HG02610 (cell line): Measurements from ENCODE around the gene SMURF1.

Experiments
- ATAC-seq: cut with Tn5 transposase; IDR thresholded peaks from one replicate; pipeline ENCODE4 v1.9.1; 2021; ENCODE audit warnings: mild to moderate bottlenecking, moderate library complexity; ENCODE audit not compliant: unreplicated experiment

Gene SMURF1

DNA sequence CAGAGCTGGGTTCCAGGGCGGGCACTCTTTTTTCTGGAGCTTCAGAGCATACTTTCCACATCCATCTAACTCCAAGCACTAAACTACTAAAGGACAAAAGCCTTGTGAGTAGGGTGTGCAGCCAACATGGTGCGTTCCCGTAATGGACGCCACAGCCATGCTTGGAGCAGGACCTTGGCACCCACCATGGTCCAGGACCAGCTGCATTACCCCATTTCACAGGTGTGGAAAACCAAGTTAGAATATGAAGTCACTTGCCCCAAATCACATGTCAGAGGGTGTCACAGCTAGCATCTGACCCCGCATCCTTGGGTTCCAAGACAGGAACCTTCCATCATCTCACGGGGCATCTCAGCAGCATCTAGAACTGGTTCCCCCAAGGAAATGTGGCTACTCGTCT lies 112.4 kb downstream of the SMURF1 start:
- ATAC-seq: no peak

GRCh38 chr7:99030951-99031350 lies 113.0 kb downstream of the SMURF1 start:
- no peak for ATAC-seq

DNA sequence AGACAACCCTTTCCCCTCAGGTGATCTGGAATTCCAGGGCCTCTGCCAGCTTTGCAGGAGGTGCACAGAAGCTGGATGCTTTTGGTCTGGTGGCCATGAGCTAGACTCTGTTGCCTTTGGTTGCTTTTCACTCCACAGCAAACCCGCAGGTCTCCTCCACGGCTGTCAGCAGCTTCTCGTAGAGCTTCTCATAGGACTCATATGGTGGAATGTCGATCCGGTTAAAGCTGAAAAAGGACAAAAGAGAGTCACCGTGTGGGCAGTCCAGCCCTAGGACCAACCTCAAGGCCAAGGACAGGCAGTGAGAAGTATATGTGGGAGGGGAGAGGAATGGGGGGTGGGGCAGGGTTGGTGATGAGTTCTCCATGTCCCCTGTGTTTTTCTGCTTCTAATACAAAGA lies 113.5 kb downstream of the SMURF1 start:
- ATAC-seq: no peak

- ATAC-seq: no peak
Measured at GRCh38 chr7:99029466-99030435, 114.2 kb downstream of the SMURF1 start.

DNA sequence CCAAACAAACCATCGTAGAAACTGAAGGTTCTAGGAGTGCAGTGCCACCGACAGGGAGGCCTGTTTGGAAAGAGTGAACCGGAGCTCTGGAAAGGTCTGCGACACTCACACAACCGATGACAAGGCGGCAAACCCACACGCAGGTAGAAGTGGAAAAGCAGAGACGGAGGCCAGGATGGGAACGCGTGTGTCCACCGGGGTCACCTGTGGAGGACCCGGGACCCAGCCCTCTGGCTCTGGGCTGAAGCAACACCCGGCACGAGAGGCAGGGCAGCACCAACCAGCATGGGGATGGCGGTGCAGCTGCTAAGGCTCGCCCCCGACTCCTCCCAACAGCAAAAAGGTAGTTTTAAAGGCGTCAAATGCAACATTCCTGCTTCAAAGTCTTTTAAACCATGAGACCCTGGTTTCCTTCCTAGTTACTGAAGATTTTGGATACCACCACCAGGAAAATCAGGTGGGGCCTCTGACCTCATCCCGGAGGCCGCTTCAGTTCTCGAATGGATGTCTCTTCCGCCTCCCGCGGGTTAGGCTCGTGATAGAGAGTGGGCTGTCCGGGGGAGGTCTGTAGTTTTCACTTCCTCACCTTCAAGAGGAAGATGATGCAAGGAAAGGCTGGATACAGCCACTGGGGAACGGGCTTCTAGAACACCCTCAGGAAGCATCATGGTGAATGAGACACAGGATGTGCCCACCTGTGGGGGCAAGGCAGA lies 115.5 kb downstream of the SMURF1 start:
- no peak for ATAC-seq

DNA sequence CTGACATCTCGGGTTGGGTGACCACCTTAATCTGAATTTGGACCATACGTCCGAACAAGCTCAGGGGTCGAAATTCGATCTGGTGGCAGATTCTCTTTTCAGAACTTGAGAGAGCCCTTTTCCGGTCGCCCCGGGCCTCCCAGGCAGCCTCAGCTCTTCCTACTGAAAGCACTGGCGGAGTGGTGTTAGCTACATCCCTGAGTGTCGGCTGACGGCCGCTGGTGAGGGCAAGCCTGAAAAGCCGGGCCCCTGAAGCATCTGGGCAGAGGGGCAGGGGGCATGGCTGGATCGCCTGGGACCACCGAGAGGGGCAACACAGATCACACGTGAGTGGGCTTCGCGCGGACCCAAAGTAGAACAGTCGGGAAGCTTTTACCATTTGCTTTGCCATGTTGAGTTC lies 116.1 kb downstream of the SMURF1 start:
- ATAC-seq: no peak

DNA sequence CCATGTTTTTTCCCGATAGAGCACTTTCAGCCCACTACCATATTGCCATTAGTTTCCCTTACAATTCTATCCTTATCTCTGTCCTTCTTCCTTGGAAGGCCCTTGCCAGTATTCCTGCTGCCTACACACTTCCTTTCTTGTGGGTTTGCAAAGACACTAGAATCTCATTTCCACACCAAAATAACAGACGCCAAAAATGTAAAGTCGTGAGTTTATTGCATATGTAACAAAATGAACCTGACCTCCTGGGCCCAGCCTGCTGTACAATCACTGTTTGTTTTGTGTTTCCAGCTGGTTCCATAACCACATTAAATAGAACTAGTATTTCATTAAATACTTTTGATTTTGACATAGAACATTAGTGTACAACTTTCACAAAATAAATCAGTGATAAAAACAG lies 116.7 kb downstream of the SMURF1 start:
- ATAC-seq: no peak

GRCh38 chr7:99024066-99024465 lies 119.8 kb downstream of the SMURF1 start:
- ATAC-seq: no peak

DNA sequence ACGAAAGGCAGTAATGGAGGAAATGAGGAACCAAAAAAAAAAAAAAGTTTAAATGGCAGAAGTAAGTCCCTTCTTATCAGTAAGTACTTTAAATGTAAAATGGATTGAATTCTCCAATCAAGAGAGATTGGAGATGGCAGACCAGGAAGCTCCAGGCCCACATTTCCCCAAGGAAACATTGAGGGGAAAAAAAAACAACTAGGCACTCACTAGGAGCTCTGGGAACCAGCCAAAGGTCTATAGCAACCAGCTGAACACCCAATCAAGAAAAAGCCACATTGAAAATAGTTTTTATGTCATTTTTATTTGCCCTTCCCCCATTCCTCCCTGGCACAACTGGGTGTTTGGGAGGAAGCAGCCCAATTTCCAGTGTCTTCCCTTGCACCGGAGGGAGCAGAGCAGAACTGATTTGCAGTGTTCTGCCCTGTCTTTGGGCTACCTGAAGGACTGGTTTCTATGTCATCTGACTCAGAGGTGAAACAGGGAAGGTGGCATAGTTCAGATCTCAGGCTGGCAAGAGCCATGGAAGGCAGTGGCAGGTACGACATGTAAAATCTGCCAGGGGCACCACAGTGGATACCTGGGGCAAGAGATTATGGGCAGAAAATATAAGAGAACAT lies 121.9 kb downstream of the SMURF1 start:
- no peak for ATAC-seq

GRCh38 chr7:99020413-99020715 lies 123.5 kb downstream of the SMURF1 start:
- ATAC-seq: no peak

DNA sequence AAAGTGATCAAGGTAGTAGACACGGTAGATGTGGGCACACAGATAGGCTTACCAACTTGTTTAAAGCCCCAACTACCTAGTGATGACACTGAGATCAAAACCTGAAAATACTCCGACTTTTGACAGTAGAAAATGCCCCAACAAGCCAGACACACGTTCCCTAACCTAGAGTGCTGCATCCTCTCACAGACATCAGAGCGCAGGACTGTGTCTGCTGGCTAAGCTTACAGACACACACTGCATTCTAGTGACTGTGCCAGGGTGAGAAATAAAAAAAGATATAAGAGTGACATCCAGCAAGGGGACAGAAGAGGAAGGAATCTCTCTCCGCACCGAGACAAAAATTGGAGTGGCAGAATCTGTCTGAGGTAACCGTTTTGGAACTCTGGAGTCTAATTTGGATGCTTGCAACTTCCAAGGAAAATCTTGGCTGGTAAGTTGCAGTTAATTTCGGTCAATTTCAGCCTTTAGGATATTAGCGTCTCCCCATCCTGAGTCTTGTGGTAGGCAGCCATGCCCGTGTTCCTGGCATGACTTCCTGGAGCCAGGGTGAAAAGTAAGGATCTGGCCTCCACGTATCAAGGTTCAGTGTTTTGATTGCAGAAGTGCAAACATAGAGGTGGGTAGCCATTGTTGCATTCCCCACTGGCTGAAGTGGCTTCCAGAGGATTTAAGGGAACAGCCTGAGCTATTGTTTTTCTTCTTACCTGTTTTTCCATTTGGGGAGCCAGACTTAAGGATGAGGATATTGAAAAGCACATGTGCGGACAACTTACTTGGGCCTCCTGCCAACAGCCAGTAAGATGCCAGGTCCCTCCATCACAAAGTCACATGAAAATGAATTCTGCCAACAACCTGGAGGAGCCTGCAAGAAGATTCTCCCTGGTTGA lies 124.1 kb downstream of the SMURF1 start:
- no peak for ATAC-seq

DNA sequence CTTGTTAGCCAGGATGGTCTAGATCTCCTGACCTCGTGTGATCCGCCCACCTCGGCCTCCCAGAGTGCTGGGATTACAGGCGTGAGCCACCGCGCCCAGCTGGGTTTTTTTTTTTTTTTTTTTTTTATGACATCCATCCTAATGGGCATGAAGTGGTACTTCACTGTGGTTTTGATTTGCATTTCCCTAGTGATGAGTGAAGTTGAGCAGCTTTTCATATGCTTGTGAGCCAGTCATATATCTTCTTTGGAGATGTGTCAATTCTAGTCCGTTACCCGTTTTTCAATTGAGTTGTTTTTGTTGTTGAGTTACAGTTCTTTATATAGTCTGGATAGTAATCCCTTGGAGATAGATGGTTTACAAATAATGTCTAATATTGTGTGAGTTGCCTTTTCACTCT lies 127.7 kb downstream of the SMURF1 start:
- ATAC-seq: no peak

DNA sequence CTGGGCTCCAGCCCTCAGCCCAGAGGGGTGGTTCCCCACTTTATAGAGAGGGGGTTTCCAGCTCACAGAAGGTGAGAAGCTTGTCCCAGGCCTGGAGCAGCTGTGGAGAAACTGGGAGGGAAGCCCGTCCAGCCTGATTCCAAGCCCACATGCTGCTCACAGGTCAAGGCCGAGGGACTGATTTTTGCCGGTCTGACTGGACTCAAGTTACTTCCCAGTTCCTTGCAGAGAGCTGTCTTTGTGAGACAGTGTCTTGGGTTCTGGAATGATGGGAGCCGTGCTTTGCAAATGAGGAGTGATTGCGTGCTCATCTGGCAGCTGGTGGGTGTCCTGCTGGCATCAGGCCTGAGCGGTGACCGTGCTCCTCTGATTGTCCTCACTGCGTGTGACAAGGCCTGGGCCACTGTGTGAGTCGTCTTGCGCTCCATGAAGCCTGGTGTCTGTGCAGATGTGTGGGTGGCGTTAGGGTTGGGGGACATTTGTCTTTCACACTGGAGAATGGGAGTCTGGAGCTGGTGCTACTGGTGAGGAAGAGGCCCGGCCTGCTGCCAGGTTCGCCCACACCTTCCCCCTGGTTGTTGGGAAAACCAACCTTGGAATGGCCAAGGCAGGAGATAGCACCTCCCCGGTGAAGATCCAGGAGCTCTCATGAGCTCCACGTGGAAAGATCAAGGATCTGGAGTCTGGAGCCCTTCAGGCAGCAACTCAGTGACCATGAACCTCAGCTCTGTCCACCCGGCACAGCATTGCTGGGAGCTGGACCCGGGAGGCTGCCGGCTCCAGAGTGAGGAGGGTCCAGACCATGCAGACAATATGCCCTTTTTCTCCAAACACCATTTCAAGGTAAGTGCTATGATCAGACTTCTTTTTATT lies 129.6 kb downstream of the SMURF1 start:
- ATAC-seq: no peak

DNA sequence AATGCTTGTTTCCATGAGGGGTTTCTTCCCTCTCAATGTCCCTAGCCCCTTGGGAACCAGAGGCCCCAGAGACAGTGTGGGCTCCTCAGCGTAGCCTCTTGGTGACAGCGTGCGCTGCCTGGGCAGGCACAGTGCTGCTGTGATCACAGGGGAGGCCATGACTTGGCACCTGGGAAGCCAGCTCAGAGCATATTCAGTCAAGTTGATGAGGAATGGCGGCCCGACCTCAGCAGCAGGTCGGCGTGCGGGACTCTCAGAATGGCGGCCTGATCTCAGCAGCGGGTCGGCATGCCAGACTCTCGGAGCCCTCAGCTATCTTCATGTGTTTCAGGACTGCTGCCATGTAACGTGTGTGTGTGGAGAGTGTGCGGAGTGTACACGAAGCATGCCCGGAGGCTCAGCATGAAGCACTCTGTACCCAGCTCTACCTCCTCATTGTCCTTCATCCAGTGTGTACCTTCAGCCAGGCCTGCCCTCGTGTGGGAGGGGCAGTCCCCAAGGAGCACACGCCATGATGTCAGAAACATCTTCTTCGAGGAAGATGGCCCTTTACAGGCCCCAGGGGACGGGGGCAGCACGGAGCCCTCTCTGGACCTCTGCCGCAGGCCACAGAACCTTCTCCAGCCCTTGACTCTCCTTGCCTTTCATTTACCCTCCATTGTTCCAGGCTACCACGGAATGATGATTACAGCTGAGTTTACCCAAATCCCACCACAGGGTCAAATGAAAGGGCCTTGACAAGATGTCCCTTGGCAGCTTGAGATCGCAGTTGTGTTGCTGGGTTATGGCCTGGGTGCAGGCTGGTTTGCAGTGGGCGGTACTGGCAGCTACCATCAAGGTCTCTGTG lies 130.4 kb downstream of the SMURF1 start:
- no peak for ATAC-seq

- ATAC-seq: no peak
Measured at GRCh38 chr7:99012722-99013121, 131.2 kb downstream of the SMURF1 start.

DNA sequence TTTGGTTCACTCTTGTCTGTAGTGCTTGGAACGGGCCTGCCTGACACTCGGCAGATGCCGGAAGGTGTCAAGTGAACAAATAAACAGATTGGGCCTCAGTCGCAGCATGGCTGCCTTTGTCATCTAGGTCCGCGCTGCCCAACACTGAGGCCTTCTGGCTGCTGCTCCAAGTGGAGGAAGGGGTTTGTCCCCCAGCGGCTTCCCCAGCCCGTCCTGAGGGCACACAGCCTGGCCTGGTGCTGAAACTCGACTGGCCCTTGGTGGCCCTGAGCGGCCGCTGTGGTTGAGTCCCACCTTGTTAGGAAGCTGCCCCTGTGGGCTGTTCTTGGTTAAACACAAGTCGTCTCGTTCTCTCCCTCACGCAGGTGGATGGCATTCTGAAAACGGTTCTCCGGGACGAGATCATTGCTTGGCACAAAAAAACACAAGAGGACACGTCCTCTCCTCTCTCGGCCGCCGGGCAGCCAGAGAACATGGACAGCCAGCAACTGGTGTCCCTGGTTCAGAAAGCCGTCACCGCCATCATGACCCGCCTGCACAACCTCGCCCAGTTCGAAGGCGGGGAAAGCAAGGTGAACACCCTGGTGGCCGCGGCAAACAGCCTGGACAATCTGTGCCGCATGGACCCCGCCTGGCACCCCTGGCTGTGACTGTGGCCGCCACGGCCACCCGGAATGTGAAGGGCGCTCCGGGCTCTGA lies 132.1 kb downstream of the SMURF1 start:
- no peak for ATAC-seq

GRCh38 chr7:99011341-99011705 lies 132.6 kb downstream of the SMURF1 start:
- ATAC-seq: no peak

DNA sequence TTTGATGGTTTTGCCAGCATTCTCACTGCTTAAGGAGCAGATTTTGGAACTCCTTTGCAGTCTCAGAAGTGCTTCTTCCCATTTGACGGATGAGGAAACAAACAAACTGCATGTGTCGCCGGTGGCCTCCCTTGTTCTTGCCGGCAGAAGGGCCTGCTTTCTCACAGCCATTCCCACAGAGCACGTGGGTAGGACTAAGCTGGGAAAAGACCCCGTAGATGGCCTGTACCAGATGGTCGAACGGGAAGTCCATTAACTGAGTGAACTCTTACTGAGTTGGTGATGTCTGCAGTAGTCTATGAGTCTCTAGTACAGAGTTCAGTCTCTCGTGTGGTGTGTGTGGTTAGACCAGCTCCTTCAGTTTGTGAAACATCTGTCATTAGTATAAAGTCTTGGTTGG lies 133.6 kb downstream of the SMURF1 start:
- ATAC-seq: no peak
